Chondrocyte (in vitro differentiated cells): ENCODE measurements around the gene PAQR5. TPM values are rescaled to one million over a fixed set of nuclear protein-coding genes. Genes with fewer than 3 reads are reported as not detected.

ENCODE experiments used
- DNase-seq: peaks from one replicate; pipeline ENCODE4 v3.0.0; 2021; ENCODE audit warnings: mixed read lengths, low spot score
- H3K27ac Mint-ChIP-seq: one replicate; pipeline ENCODE4 v1.8.0; 2021; ENCODE audit warnings: mild to moderate bottlenecking, moderate library complexity, mixed read lengths; ENCODE audit not compliant: unreplicated experiment
- H3K27me3 Mint-ChIP-seq: 2 replicates; pipeline ENCODE4 v1.8.0; 2021; ENCODE audit warnings: low read depth, mixed read lengths
- H3K36me3 Mint-ChIP-seq: 2 replicates; pipeline ENCODE4 v1.8.0; 2021; ENCODE audit warnings: low read depth, mixed read lengths
- H3K4me1 Mint-ChIP-seq: 2 replicates; pipeline ENCODE4 v1.8.0; 2021; ENCODE audit warnings: low read depth, mild to moderate bottlenecking, mixed read lengths
- H3K4me3 Mint-ChIP-seq: one replicate; pipeline ENCODE4 v1.8.0; 2021; ENCODE audit warnings: mild to moderate bottlenecking, moderate library complexity, mixed read lengths; ENCODE audit not compliant: unreplicated experiment
- H3K9me3 Mint-ChIP-seq: 2 replicates; pipeline ENCODE4 v1.8.0; 2021; ENCODE audit warnings: low read depth, mixed read lengths
- total RNA-seq: library from RNA; stranded (reverse); gene quantifications from 3 replicates; pipeline ENCODE4 v1.2.1, GENCODE V29; 2021
- TF ChIP-seq, protein P1 (sequence below): fragments of 200-600 bp; sonication (generic); IDR thresholded peaks from 2 replicates; pipeline ENCODE4 v1.5.0; 2021; ENCODE audit warnings: antibody characterized with exemption, mild to moderate bottlenecking, moderate library complexity

Gene PAQR5
- total RNA-seq, 1 donor from 2014 or later = 0.20 TPM

DNA sequence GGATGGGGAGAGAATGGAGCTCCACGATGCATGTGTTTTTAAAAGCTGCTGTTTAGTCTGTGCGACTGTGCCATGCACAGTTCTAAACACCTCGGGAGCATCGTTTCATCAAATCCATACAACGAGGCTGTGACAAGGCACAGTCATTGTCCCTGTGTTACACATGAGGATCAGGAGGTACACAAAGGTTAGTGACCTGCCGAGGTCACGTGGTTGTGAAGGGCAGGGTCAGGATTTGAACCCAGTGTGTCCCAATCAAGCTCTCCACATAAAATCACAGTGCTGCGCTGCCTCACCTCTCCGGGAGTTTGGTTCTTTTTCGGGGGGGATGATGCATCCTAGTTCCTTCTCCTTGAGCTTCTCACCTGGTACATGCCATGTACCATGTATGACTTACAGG, 96.7 kb downstream of the PAQR5 start:
- DNase-seq = no peak
- H3K36me3 Mint-ChIP-seq = peaks cover 4% of the 10 kb centered on the region
- H3K9me3 Mint-ChIP-seq = no peaks in the 10 kb centered on the region
- peaks cover 27% of the 10 kb centered on the region for H3K4me1 Mint-ChIP-seq
- H3K27ac Mint-ChIP-seq = no peak overlapping the region
- H3K4me3 Mint-ChIP-seq = no peak overlapping the region
- TF ChIP-seq, protein P1, sequence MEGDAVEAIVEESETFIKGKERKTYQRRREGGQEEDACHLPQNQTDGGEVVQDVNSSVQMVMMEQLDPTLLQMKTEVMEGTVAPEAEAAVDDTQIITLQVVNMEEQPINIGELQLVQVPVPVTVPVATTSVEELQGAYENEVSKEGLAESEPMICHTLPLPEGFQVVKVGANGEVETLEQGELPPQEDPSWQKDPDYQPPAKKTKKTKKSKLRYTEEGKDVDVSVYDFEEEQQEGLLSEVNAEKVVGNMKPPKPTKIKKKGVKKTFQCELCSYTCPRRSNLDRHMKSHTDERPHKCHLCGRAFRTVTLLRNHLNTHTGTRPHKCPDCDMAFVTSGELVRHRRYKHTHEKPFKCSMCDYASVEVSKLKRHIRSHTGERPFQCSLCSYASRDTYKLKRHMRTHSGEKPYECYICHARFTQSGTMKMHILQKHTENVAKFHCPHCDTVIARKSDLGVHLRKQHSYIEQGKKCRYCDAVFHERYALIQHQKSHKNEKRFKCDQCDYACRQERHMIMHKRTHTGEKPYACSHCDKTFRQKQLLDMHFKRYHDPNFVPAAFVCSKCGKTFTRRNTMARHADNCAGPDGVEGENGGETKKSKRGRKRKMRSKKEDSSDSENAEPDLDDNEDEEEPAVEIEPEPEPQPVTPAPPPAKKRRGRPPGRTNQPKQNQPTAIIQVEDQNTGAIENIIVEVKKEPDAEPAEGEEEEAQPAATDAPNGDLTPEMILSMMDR = no peak
- H3K27me3 Mint-ChIP-seq = no peaks in the 10 kb centered on the region

DNA sequence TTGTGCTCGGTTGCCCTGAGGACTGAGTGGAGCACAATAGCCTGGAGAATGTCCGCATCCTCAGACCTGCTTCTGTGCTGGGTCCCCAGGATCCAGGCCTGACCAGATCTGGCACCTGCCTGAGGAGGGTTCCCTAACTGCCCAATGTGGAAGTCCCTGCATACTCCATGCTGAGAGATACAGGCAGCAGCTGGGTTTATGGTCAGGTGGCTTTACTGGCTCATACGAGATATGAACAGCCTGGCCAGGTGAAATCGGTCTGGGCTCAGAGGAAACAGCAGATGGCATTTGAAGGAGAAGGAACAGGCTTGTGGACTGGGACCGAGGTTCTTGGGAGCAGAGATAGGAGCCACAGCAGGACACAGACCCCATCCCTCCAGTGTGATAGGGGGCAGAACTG, 97.3 kb downstream of the PAQR5 start:
- DNase-seq = no peak
- TF ChIP-seq, protein P1 = no peak
- peaks cover 27% of the 10 kb centered on the region for H3K4me1 Mint-ChIP-seq
- no peak overlapping the region for H3K27ac Mint-ChIP-seq
- H3K36me3 Mint-ChIP-seq = peaks cover 5% of the 10 kb centered on the region
- no peaks in the 10 kb centered on the region for H3K9me3 Mint-ChIP-seq
- no peaks in the 10 kb centered on the region for H3K27me3 Mint-ChIP-seq
- H3K4me3 Mint-ChIP-seq = no peak overlapping the region

DNA sequence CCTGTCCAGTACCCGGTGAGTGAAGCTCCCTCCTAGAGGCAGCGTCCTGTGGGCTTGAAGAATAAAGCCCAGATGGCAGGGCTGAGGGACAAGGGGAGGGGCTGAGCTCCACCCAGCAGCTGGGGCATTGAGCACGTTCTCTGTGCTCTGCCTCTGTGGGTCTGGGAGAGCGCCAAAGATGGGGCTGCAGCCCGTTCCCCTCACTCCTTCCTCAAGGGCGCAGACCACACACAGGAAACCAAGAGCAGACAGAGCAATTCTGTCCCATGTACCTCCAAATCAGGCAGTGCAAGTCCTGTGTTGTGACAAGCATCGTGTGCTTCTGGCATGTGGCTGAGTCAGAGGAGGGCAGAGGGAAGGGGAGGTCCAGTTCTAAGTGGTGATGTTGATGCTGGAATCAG, 99.8 kb downstream of the PAQR5 start:
- no peak overlapping the region for H3K4me3 Mint-ChIP-seq
- H3K9me3 Mint-ChIP-seq = no peaks in the 10 kb centered on the region
- H3K27ac Mint-ChIP-seq = no peak overlapping the region
- TF ChIP-seq, protein P1 = no peak
- no peaks in the 10 kb centered on the region for H3K27me3 Mint-ChIP-seq
- peaks cover 3% of the 10 kb centered on the region for H3K36me3 Mint-ChIP-seq
- H3K4me1 Mint-ChIP-seq = peaks cover 23% of the 10 kb centered on the region
- DNase-seq = no peak

DNA sequence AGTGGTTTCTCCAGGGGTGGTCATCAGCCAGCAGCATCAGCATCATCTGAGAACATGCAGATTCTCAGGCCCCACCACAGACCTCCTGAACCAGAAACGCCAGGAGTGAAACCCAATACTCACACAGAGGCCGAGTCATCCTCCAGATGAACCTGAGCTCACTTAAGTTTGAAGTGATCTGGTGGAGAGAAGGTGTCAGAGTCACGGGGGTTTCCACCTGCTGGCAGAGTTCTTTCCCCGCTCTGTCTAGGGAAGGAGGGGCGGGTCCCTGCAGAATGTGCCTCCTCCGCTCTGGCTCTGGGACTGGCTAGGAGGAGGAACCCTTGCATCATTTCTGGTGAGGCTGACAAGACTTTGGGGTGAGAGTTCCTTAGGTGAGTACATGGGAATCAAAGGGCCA, 102.1 kb downstream of the PAQR5 start:
- H3K27me3 Mint-ChIP-seq = no peaks in the 10 kb centered on the region
- H3K4me1 Mint-ChIP-seq = peaks cover 19% of the 10 kb centered on the region
- no peak overlapping the region for H3K27ac Mint-ChIP-seq
- peaks cover 3% of the 10 kb centered on the region for H3K36me3 Mint-ChIP-seq
- no peaks in the 10 kb centered on the region for H3K9me3 Mint-ChIP-seq
- no peak overlapping the region for H3K4me3 Mint-ChIP-seq
- no peak for DNase-seq
- TF ChIP-seq, protein P1 = no peak

DNA sequence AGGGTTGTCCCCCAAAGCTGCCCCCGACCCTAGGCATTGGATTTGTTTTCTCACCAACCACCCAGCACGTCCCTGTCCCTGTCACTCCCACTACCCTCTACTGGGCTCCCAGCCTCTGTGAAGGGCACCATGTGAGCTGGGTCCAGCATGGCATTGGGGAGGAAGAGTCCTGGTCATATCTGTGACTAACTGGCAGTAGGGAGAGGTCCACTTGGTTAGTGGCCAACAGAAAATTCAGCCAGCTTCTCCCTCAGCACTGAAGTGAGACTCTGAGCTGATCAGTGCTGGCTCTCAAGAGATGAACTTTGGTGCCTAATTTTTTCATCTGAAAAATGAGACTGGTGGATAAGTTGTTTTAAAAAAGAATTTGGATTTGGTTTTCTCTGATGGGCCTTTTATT, 104.1 kb downstream of the PAQR5 start:
- no peak overlapping the region for H3K4me3 Mint-ChIP-seq

More for the DNA sequence above, 104.1 kb downstream of the PAQR5 start:
- Mint-ChIP-seq H3K27ac (no peak overlapping the region), H3K9me3 (no peaks in the 10 kb centered on the region), H3K4me1 (peaks cover 21% of the 10 kb centered on the region), H3K27me3 (no peaks in the 10 kb centered on the region), H3K36me3 (peaks cover 3% of the 10 kb centered on the region)
- TF ChIP-seq, protein P1 = no peak
- no peak for DNase-seq
